GM19324 (cell line): ENCODE data around the gene RHOD.

Experiments used
- ATAC-seq: cut with Tn5 transposase; IDR thresholded peaks from one replicate; pipeline ENCODE4 v1.9.1; 2021; ENCODE audit warnings: mild to moderate bottlenecking, moderate library complexity; ENCODE audit not compliant: unreplicated experiment, low FRiP score

The RHOD gene

DNA sequence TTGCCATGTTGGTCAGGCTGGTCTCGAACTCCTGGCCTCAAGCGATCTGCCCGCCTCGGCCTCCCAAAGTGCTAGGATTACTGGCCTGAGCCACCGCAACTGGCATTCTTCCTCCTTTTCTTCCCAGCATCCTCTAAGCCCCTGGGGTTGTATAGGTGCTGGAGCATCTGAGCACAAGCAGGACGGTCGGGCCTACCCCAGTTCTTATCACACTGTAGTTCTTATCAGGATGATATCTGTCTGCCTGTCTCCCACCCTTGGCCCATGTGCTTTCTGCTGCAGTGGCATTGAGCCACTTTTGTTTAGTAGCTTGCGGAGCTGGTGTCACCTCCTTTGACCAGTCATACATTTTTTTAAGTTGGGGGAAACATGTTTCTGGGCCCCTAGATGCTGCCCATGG is 1.9 kb downstream of the RHOD start:
- ATAC-seq, result no peak

DNA sequence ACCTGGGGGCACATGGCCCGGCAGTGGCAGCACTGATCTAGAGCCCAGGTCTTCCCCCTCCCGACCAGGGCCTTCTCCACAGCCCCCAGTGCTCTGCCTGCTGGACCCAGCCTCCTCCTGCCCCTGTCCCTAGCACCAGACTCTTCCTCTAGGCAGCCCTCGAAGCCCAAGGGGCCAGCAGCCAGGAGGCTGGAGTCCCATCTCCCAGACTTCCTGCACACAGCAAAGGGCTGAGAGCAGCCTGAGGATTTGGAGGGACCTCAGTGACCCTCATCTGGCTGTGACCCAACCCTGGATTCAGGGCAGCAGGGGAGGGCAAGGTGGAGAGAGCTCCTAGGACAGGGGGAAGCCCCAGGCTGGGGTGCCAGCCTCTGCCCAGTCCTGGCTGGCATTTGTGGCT is 3.0 kb downstream of the RHOD start:
- no peak for ATAC-seq

DNA sequence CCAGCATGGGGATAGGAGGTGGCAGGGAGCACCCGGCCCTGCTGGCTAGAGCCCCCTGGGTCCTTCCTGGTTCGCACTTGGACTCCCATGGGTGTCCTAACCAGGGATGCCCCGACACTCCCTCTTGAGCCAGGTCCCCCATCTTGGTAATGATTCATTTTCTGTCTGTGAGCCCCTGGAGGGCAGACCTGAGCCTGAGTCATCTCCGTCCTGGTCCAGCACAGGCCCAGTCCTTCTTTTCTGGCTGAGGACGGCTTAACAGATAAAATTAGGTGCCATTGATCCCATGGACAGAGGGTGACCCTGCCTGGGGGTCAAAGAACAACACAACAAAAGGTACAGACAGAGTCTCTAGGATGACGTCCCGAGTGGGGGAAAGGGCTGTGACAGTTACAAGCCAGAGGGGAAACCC is 3.5 kb downstream of the RHOD start:
- ATAC-seq, result no peak

DNA sequence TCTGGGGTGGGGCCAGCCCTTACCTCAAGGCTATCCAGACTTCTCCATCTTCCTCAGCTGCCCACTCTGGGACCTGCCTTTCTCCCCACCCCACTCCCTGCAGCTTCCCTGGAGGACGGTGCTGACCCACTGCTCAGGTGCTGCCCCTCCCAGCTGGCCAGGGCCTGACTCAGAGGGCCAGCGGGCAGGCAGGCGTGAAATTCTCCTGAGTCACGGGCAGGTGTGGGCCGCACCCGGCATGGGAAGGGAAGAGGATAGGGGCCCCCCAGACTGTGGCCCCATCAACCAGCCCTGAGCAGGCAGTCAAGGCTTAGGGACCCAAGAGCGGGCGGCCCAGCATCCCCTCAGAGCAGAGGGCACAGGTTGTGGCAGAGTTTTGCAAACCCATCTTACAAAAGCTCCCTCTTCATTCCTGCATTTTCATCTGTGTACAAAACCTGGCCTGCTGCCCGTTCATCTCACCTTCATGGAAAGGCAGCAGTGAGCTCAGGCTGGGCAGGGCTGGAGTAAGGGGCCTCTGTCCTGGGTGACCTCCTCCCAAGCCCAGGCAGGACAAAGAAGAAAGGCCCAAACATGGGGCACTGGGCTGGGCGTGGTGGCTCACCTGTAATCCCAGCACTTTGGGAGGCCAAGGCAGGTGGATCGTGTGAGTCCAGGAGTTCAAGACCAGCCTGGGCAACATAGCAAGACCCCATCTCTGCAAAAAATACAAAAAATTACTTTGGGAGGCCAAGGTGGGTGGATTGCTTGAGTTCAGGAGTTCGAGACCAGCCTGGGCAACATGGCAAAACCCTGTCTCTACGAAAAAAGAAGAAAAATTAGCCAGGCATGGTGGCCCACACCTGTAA is 6.1 kb downstream of the RHOD start:
- no peak for ATAC-seq

DNA sequence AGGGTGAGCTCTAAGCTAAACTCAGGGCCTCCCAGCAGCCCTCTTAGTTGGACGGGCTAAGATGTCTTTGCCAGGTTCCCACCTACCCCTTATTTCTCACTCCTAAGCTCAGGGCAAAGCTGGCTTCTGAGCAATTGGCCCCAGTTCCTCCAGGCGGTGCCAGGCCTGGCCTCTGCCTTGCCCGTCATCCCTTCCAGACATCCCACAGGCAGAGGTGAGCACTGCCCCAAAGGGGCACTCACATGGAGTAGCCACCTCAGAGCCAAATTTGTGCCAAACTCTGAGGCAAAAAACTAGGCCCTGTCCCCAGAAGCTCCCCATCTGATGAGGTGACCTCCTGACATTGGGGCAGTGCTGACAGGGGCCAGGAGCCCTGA is 9.7 kb downstream of the RHOD start:
- no peak for ATAC-seq

DNA sequence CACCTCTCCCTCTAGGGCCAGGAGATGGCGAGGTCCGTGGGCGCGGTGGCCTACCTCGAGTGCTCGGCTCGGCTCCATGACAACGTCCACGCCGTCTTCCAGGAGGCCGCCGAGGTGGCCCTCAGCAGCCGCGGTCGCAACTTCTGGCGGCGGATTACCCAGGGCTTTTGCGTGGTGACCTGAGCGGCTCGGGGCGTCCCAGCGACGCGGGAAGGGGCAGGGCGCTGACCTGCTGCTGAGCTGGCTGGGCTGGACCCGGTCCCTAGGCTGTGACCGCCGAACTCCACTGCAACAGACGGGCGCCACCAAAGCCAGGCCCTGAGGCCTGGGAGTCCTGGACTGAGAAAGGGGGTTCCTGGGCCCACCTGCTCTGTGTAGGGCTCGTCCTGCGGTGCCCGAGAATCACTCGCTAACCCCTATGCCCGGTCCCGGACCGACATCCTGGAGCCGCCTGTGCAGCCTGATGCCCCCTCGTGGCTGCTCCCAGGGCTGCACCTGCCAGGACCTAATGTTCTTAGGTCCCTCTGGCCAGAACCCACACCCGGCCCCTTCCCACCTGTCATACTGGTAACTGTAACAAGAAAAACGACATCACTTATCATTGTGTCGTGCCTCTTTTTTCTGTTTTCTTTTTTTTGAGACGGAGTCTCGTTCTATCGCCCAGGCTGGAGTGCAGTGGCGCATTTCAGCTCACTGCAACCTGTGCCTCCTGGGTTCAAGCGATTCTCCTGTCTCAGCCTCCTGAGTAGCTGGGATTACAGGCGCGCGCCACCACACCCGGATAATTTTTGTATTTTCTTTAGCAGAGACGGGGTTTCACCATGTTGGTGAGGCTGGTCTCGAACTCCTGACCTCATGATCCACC is 15.0 kb downstream of the RHOD start:
- no peak for ATAC-seq

DNA sequence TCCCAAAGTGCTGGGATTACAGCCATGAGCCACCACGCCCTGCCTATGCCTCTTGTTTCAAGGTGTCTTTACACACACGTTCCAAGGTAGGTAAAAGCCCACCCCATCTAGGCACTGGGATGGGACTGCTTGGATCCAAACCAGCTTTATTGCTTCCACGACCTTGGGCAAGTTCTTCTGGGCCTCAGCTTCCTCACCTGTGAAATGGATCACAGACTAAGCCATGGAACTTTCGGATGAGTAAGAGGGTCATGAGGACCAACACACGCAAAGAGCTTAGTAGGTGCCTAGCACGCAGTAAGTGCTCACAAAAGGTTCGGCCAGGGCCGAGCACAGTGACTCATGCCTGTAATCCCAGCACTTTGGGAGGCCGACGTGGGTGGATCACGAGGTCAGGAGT is 15.6 kb downstream of the RHOD start:
- no peak for ATAC-seq

DNA sequence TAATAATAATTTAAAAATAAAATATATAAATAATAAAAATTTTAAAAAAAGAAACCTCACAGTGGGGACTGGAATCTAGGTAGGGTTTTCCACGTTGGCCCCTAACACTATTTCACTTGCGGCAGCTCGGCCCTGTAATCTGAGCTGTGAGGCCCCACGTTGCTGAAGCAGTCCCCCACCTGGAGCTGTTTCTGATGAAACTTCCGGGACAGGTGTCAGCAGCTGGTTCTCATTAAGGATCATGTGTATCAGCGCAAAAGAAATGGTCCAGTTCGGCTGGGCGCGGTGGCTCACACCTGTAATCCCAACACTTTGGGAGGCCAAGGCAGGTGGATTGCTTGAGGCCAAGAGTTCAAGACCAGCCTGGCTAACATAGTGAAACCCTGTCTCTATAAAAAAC is 17.3 kb downstream of the RHOD start:
- no peak for ATAC-seq

DNA sequence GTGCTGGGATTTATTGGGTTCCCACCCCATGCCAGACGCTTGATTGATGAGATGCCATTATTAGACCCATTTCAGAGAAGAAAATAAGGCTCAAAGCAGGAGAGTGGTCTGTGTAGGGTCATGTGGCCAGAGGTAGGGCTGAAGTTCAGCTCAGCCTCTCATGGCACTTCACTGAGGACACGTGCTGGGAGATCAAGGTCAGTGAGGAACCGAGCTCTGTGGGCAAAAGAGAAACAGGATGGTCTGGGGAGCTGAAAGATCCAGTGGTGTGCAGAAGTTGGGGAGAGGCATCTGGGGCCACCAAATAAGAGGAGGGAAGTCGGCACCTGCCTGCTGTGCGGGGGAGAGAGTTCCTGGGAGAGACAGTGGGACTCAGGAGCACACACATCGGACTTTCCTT is 19.6 kb downstream of the RHOD start:
- ATAC-seq, result no peak

DNA sequence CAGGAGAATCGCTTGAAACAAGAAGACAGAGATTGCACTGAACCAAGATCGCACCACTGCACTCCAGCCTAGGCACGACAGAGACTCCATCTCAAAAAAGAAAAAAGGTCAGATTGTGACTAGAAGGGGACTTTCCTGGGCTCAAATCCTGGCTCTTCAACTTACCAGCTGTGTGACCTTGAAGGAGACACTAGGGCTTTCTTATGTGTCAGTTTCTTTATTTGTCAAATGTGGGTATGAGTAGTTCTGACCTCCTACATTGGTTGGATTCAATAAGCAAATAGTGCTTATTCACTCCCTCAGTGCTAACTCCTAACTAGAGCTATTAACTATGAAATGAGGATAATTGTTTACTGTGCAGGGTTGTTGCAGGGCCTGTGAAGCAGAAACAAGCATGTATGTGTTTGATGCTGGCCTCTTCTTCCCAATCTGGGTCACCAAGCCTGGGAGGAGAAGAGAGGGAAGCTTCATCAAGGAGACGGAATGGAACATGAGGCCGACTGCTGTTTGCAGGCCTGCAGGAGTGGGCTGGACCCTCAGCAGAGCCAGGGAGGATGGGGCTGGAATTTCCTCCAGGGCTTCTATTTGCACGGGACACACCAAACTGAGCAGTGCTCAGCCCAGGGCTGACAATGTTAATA is 22.5 kb downstream of the RHOD start:
- ATAC-seq, result no peak

DNA sequence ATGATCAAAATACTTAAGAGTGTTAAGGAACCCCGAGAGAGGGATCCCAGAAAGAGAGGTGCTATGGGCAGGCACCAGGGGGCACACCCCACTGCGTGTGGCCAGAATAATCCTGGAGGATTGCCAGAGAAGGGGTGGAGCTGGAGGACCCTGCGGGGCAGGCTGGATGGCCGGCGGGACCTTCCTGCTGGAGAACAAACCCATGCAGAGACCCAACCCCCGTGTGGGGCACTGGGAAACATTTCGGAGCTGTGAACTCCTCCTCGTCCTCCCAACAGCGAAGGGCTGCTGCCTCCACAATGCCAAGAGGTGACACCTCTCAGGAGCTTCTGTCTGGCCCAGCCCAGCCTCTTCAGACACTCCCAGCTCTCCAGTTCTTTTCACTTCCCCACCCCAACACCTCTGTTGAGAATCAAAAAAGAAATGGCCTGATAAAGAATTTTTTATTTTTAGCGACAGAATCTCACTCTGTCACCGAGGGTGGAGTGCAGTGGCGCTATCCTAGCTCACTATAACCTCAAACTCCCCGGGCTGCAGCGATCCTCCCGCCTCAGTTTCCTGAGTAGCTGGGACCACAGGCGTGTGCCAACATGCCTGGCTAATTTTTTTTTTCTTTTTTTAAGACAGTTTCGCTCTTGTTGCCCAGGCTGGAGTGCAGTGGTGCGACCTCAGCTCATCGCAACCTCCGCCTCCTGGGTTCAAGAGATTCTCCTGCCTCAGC is 25.6 kb downstream of the RHOD start:
- no peak for ATAC-seq

DNA sequence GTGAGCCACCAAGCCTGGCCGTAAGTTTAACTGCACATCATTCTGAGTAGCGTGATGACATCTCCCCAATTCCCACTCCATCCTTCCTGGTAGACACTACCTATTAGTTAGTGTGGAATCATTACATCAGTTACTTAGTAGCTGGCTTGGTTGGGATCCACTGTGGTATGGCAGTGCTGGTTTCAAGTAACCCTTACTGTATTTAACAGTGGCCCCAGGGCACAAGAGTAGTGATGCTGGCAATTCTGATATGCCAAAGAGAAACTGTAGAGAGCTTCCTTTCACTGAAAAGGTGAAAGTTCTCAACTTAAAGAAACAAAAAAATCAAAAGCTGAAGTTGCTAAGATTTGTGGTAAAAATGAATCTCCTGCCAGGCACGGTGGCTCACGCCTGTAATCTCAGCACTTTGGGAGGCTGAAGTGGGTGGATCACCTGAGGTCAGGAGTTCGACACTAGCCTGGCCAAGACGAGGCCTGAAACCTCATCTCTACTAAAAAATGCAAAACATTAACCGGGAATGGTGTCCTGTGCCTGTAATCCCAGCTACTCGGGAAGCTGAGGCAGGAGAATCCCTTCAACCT is 27.2 kb downstream of the RHOD start:
- ATAC-seq, result no peak

DNA sequence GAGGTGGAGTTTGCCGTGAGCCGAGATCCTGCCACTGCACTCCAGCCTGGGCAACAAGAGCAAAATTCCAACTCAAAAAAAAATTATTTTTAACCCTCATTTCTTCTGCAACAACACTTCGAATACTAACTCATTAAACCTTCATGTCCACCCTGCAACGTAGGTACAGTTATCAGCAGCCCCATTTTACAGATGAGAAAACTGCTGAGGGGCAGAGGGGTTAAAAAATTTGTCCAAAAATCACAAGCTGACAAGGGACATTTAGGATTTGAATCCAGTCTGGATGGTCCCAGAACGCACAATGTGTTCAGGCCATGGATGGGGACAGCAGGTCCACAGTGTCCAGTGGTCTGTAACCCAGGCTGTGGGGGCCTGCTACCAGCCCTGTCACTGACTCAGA is 29.0 kb downstream of the RHOD start:
- no peak for ATAC-seq

DNA sequence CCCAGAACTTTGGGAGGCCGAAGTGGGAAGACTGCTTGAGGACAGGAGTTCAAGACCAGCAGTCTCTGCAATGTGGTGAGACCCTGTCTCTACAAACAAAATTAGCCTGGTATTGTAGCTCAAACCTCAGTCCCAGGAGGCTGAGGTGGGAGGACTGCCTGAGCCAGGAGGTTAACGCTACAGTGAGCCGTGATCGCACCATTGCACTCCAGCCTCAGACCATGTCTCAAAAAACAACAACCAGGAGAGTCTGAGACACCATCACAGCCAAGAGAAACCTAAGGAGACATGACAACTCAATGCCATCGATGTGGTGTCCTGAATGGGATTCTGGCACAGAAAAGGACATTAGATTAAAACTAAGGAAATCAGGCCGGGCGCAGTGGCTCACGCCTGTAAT is 34.1 kb downstream of the RHOD start:
- ATAC-seq, result no peak

DNA sequence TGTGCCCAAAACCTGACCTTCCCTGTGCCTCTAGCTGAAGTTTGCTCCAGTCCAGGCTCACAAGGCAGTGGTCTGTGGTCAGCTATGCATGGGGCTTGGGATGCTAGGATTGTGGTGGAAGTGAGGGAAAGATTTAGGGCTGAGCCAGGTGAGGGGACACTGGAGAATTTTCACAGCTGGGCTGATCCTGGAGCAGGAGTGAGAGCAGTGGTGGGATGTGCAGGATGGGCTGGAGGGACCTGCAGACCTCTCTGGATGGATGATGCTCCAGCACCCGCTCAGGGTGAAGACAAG is 38.5 kb downstream of the RHOD start:
- ATAC-seq, result no peak

DNA sequence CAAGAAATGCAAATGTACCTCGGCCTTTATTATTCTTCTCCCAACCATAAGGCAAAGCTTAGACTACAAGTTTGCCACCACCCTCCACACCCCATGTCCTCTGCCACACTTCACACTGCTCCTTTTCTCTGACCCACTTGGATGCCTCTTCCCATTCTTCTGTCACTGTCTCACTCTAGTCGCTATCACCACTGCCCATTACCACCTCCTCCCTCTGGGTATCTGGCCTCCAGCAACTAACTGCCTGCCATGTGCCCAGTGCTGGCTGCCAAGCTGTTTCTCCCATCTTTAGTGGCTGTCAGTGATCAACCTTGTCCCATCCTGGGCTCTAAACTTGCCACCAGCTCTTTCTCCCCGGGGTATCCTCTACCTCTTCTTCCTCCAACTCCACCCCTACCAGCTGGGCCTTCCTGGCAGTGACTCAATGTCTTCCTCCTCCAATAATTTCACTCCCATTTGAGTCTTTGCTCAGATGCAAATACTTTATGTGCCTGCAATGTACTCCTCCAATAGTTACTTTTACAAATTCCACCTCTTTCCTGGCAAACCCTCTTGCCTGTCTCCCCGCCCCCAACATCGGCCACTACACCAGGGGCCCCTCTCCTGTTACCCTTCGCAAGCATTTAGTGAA is 42.3 kb downstream of the RHOD start:
- no peak for ATAC-seq

DNA sequence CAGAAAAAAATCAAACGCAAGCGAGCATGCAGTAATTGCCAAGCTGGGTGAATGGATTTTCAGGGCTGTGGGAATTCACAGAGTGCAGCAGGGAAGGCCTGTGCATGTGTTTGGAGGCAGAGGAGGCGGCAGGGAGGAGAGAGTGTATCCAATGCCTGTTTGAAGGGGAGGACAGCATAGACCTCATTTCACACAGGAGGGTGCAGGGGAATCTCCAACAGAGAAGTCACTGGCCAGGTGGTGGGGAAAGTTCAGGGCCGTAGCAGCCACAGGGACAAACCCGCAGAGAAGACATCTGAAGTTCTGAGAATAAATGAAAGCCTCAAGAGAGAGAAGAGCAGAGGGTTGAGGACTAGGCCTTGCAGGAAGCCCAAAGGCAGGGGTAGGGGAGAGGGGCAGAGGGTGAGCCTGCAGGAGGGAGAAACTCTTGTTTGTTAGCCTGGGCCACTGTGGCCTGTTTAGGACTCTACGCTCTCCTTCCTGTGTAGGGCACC is 43.2 kb downstream of the RHOD start:
- ATAC-seq, result no peak

DNA sequence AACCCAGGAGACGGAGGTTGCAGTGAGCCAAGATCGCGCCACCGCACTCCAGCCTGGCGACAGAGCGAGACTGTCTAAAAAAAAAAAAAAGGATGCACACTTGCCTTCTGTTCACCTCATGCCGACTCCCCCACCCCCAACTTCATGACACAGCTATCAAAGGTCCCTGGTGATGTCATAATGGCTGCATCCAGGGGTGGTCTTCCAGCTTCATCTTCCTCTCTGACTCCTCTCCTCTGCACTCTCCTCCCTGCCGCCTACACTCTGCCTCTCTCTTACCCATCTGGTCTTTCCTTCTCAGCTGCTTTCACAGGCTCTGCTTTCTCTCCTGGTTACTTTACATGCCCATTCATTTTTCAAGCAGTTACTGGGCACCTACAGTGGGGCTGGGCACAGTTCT is 46.0 kb downstream of the RHOD start:
- no peak for ATAC-seq

DNA sequence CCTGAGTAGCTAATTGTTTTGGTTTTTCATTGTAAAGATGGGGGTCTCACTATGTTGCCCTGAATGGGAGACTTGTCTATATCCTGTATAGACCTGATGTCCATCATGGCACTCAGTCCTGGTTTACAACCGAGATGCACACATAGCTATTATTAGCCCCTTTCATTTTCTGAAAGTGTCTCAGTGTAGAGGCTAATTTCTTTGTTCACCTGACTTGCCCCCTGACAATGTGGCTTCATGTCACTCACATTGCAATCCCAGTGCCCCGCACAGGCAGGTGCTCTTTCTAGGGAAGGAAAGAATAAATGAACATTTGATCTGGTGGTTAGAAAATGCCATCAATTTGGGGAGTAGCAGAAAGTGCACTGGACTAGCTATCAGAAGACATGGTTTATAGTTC is 49.3 kb downstream of the RHOD start:
- no peak for ATAC-seq

DNA sequence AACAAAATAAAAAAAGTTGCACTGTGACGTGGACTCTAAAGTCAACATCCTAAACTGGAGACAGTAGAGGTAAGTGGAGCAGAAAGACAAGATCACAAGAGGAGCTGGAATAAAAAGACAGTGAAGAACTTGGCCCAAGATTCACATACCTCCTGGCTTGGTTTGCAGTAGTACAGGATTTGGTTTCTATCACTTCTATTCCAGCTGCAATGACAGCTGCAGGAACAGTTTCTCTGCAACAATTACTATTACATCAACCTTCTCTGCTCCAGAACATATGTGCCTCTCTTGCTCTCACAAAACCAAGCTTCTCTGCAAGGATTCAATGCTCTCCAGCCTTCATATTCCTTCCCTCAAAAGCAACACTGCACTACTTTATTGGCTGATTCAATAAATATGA is 54.6 kb downstream of the RHOD start:
- ATAC-seq, result no peak
